Thymus (tissue), 11 donors: Measurements from ENCODE around the gene CCNT2. TPM values are rescaled to one million over a fixed set of nuclear protein-coding genes. Genes with fewer than 3 reads are reported as not detected.
"Not testable (repeated sequence)": the region's sequence is repeated elsewhere in the genome, so short reads cannot be mapped to it uniquely, and the experiment has no call there.

Experiments
- DNase-seq, 9 donors: peaks; one replicate each; pipeline ENCODE4 v3.0.0-alpha.2; 2013; ENCODE audit warnings: low spot score in 9 of 9, low read depth in 6 of 9, missing footprints in 1 of 9
- H3K27ac ChIP-seq, 2 donors: one replicate each; pipeline ENCODE4 v1.5.1; 2013; ENCODE audit warnings: control low read depth in 1 of 2, low read depth in 1 of 2, low read length in 1 of 2, mild to moderate bottlenecking in 1 of 2, moderate library complexity in 1 of 2
- H3K27me3 ChIP-seq, 2 donors: one replicate each; pipeline ENCODE4 v1.5.1; 2013; ENCODE audit warnings: low read length in 1 of 2; ENCODE audit not compliant: control insufficient read depth in 2 of 2, insufficient read depth in 1 of 2
- H3K36me3 ChIP-seq, 2 donors: one replicate each; pipeline ENCODE4 v1.5.1; 2013; ENCODE audit warnings: low read length in 1 of 2, mild to moderate bottlenecking in 1 of 2, moderate library complexity in 1 of 2; ENCODE audit not compliant: control insufficient read depth in 2 of 2, insufficient read depth in 2 of 2
- H3K4me1 ChIP-seq, 2 donors: one replicate each; pipeline ENCODE4 v1.5.1; 2013; ENCODE audit warnings: low read length in 2 of 2; ENCODE audit not compliant: control insufficient read depth in 2 of 2, insufficient read depth in 2 of 2
- H3K4me3 ChIP-seq, 2 donors: one replicate each; pipeline ENCODE4 v1.5.1; 2013; ENCODE audit warnings: low read length in 2 of 2, control low read depth in 1 of 2, mild to moderate bottlenecking in 1 of 2
- H3K9me3 ChIP-seq, 2 donors: one replicate each; pipeline ENCODE4 v1.5.1; 2013; ENCODE audit warnings: low read length in 1 of 2, mild to moderate bottlenecking in 1 of 2; ENCODE audit not compliant: control insufficient read depth in 2 of 2, insufficient read depth in 1 of 2
- WGBS: extraction: QIAGEN DNeasy Blood & Tissue Kit; methylation state at CpG from one replicate; pipeline ENCODE4 v1.1.7; 2013; 5-methylcytosine and 5-hydroxymethylcytosine counted together
- polyA plus RNA-seq: library from polyadenylated mRNA; stranded (reverse); fragments of 200-250 nt; gene quantifications from one replicate; pipeline ENCODE4 v1.2.3, GENCODE V29; 2013
- total RNA-seq: library from RNA; stranded (reverse); fragments of 120-200 nt; gene quantifications from one replicate; pipeline ENCODE4 v1.2.4, GENCODE V29; 2013
- donor health status: healthy.

Gene CCNT2
- total and polyA plus RNA-seq, 2 donors: 26.1 to 27.0 TPM

GRCh38 chr2:134950886-134951285, 32.3 kb downstream of the CCNT2 start:
- DNase-seq: no peak
- H3K27me3 ChIP-seq: no peaks in the 10 kb centered on the region
- H3K9me3 ChIP-seq: no peaks in the 10 kb centered on the region
- H3K4me3 ChIP-seq: no peak overlapping the region
- 71% methylated on average over 2 of the region's 2 CpGs for WGBS
- no peak overlapping the region for H3K27ac ChIP-seq
- H3K4me1 ChIP-seq: no peaks in the 10 kb centered on the region
- H3K36me3 ChIP-seq: peaks cover 37 to 77% of the 10 kb centered on the region in 2 donors

DNA sequence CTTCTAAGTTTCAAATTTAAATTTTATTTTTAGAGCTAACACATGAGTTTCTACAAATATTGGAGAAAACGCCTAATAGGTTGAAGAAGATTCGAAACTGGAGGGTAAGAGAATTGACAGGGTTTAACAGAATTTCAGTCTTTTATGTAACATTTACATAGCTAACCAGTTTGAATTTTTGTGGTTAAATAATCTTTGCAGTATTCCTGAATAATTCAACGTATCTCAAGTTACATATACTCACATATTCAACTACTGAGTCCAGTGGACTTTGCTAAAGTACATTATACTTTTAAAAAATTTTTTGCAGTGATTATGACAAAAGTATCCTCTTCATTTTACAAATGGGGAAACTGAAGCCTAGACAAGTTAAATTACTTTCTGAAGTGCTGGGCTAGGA, 34.0 kb downstream of the CCNT2 start:
- no peak overlapping the region for H3K27ac ChIP-seq
- H3K27me3 ChIP-seq: no peaks in the 10 kb centered on the region
- no peak for DNase-seq
- H3K36me3 ChIP-seq: peaks cover 35 to 70% of the 10 kb centered on the region in 2 donors
- WGBS: 97% methylated on average over 3 of the region's 3 CpGs
- no peaks in the 10 kb centered on the region for H3K4me1 ChIP-seq
- no peak overlapping the region for H3K4me3 ChIP-seq
- no peaks in the 10 kb centered on the region for H3K9me3 ChIP-seq

- Histone ChIP-seq H3K4me1 (no peaks in the 10 kb centered on the region), H3K27ac (no peak overlapping the region), H3K36me3 (peaks cover 21 to 70% of the 10 kb centered on the region in 2 donors), H3K27me3 (no peaks in the 10 kb centered on the region), H3K9me3 (no peaks in the 10 kb centered on the region), H3K4me3 (no peak overlapping the region)
- no peak for DNase-seq
- 98% methylated on average over 5 of the region's 5 CpGs for WGBS
Measured at GRCh38 chr2:134954065-134954464, 35.4 kb downstream of the CCNT2 start.

- H3K4me3 ChIP-seq: no peak overlapping the region
Measured at GRCh38 chr2:134955744-134956143, 37.1 kb downstream of the CCNT2 start.

DNA sequence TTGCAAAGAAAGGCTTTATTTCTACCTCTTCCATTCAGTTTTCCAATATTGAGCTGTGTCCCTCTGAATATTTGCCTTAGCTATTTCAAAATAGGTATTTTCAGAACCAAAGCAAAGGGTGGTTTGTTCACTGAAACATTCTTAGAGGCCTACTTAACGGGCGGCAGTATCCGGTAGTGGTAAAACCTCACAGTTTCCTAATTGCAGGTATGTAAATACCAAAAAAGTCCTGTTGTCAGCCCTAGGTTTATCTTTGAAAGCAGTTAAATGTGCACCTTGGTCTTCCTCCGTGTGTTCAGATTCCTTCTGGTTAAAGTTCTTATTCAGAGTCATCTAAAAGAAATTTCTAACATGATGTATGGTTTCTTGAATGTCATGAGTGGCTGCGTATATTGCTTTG, 38.9 kb downstream of the CCNT2 start:
- Histone ChIP-seq H3K4me3 (no peak overlapping the region), H3K27me3 (no peaks in the 10 kb centered on the region), H3K36me3 (peaks cover 14 to 48% of the 10 kb centered on the region in 2 donors), H3K4me1 (no peaks in the 10 kb centered on the region), H3K27ac (no peak overlapping the region), H3K9me3 (no peaks in the 10 kb centered on the region)
- DNase-seq: no peak
- 97% methylated on average over 5 of the region's 5 CpGs for WGBS

More at GRCh38 chr2:134955744-134956143, 37.1 kb downstream of the CCNT2 start:
- H3K4me1 ChIP-seq: no peaks in the 10 kb centered on the region
- no peak for DNase-seq
- no peaks in the 10 kb centered on the region for H3K9me3 ChIP-seq
- peaks cover 14 to 62% of the 10 kb centered on the region in 2 donors for H3K36me3 ChIP-seq
- no peaks in the 10 kb centered on the region for H3K27me3 ChIP-seq
- H3K27ac ChIP-seq: no peak overlapping the region
- 98% methylated on average over 1 of the region's 1 CpG for WGBS

GRCh38 chr2:134967166-134967565, 48.5 kb downstream of the CCNT2 start:
- 38% methylated on average over 10 of the region's 10 CpGs for WGBS
- not testable (repeated sequence) for H3K27me3 ChIP-seq, DNase-seq, H3K9me3 ChIP-seq, H3K36me3 ChIP-seq, H3K27ac ChIP-seq, H3K4me1 ChIP-seq, H3K4me3 ChIP-seq

DNA sequence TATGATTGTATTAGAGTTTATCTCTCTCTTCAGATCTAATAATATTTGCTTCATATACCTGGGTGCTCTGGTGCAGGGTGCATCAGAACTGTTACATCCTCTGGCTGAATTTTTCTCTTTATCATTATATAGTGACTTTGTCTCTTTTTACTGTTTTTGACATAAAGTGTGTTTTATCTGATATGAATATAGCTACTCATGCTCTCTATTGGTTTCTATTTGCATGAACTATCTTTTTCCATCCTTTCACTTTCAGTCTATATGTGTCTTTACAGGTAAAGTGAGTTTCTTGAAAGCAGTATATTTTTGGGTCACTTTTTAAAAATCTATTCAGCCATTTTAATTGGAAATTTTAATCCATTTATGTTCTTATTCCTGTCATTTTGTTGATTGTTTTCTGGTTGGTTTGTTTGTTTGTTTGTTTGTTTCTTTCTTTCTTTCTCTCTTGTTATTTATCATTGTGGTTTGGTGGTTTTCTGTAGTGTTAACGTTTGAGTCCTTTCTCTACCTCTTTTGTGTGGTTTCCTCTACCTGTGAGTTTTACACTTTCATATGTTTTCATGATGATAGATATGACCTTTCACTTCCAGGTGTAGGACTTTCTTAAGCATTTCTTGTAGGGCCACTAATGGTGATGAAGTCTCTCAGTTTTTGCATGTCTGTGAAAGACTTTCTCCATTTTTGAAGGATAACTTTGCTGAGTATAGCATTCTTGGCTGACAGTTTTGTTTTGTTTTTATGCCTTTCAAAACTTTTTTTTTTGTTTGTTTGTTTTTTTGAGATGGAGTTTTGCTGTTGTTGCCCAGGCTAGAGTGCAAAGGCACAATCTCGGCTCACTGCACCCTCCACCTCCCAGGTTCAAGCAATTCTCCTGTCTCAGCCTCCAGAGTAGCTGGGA, 54.9 kb downstream of the CCNT2 start:
- peak in 1 of 9 donors; percentile 7 for DNase-seq
- H3K9me3 ChIP-seq: peaks cover 0 to 16% of the 10 kb centered on the region in 2 donors
- no peaks in the 10 kb centered on the region for H3K36me3 ChIP-seq
- no peak overlapping the region for H3K4me3 ChIP-seq
- 50% methylated on average over 2 of the region's 2 CpGs for WGBS
- no peak overlapping the region for H3K27ac ChIP-seq
- no peaks in the 10 kb centered on the region for H3K27me3 ChIP-seq
- H3K4me1 ChIP-seq: no peaks in the 10 kb centered on the region

DNA sequence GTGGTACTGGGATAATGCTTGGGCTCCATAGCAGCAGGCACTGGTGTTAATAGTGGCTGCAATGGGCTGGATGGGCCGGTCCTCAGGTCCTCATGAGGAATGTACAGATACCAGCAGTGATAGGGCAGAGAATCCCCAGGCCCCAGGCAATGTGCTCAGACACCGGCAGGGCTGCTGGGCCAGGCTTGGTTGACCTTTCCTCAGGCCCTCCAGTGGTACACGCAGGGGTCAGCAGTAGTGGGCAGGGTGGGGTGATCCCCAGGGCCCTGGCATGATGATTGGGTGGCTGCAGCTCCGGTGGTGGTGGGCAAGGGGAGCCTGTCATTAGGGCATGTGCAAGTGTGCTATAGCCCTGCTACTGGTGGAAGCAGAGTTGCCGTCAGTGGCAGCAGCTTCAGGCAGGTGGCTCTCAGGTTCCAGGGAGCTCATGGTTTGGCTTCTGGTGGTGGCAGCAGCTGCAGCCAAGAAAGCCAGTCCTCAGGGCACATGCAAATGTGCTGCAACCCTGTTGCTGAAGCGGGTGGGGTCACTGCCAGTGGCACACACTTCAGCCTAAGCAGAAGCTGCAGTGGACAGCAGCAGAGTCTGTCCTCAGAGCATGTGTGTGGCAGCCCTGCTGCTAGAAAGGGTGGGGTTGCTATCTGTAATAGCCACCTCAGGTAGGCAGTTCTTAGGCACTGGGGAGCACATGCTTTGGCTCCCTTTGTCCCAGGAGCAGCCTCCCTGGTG, 56.8 kb downstream of the CCNT2 start:
- H3K27ac ChIP-seq: no peak overlapping the region
- H3K4me1 ChIP-seq: no peaks in the 10 kb centered on the region
- WGBS: 86% methylated on average over 6 of the region's 6 CpGs
- H3K27me3 ChIP-seq: no peaks in the 10 kb centered on the region
- DNase-seq: no peak
- H3K36me3 ChIP-seq: no peaks in the 10 kb centered on the region
- H3K9me3 ChIP-seq: peaks cover 0 to 16% of the 10 kb centered on the region in 2 donors
- H3K4me3 ChIP-seq: no peak overlapping the region

- WGBS: 51% methylated on average over 3 of the region's 3 CpGs
- peak in 1 of 9 donors; percentile 9 for DNase-seq
- Histone ChIP-seq H3K4me1 (no peaks in the 10 kb centered on the region), H3K27me3 (no peaks in the 10 kb centered on the region), H3K4me3 (no peak overlapping the region), H3K9me3 (peaks cover 0 to 19% of the 10 kb centered on the region in 2 donors), H3K36me3 (no peaks in the 10 kb centered on the region), H3K27ac (no peak overlapping the region)
Measured at GRCh38 chr2:134976074-134976702, 57.6 kb downstream of the CCNT2 start.
